ENCODE data around the gene LOC128125822.
"Not testable (repeated sequence)": the region's sequence is repeated elsewhere in the genome, so short reads cannot be mapped to it uniquely, and the experiment has no call there.

The LOC128125822 gene

DNA sequence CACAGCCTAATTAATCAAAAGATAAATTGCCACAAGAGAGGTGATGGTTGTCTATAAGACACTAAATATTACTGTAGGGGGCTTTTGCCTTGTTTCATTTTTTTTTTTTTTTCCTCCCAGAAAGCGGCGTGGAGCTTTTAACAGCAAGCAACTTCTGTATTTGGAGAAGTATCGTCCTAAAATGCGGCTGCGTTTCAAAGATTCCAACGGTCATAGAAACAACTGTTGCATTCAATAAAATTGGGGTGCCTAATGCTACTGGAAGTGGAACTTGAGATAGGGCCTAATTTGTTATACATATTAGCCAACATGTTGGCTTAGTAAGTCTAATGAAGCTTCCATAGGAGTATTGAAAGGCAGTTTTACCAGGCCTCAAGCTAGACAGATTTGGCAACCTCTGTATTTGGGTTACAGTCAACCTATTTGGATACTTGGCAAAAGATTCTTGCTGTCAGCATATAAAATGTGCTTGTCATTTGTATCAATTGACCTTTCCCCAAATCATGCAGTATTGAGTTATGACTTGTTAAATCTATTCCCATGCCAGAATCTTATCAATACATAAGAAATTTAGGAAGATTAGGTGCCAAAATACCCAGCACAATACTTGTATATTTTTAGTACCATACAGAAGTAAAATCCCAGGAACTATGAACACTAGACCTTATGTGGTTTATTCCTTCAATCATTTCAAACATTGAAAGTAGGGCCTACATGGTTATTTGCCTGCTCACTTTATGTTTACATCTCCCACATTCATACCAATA is 7.8 kb downstream of the LOC128125822 start:
- Histone ChIP-seq H3K27ac (ENCODE audit: insufficient read depth, low read length, poor library complexity, severe bottlenecking) (no peak overlapping the region), H3K36me3 (ENCODE audit: control insufficient read depth, insufficient read depth, low read length) (peaks cover 52% of the 10 kb centered on the region), H3K27me3 (replicated peaks; ENCODE audit: control insufficient read depth, insufficient read depth, low read length, poor library complexity, severe bottlenecking) (no peaks in the 10 kb centered on the region), H3K4me1 (ENCODE audit: control insufficient read depth, insufficient read depth, low read length, poor library complexity, severe bottlenecking) (peaks cover under 1% of the 10 kb centered on the region), H3K4me3 (ENCODE audit: insufficient read depth, low read depth, low read length, poor library complexity, severe bottlenecking) (no peak overlapping the region), H3K9me3 (ENCODE audit: control insufficient read depth, low read length) (no peaks in the 10 kb centered on the region)
- no peak for DNase-seq

GRCh38 chr6:63580704-63580961 is 8.4 kb downstream of the LOC128125822 start:
- no peak overlapping the region for H3K27ac ChIP-seq (ENCODE audit: insufficient read depth, low read length, poor library complexity, severe bottlenecking)
- no peak for DNase-seq
- H3K36me3 ChIP-seq (ENCODE audit: control insufficient read depth, insufficient read depth, low read length), result peaks cover 52% of the 10 kb centered on the region
- H3K4me3 ChIP-seq (ENCODE audit: insufficient read depth, low read depth, low read length, poor library complexity, severe bottlenecking), result no peak overlapping the region
- no peaks in the 10 kb centered on the region for H3K9me3 ChIP-seq (ENCODE audit: control insufficient read depth, low read length)
- H3K4me1 ChIP-seq (ENCODE audit: control insufficient read depth, insufficient read depth, low read length, poor library complexity, severe bottlenecking), result no peaks in the 10 kb centered on the region
- no peaks in the 10 kb centered on the region for H3K27me3 ChIP-seq (replicated peaks; ENCODE audit: control insufficient read depth, insufficient read depth, low read length, poor library complexity, severe bottlenecking)

DNA sequence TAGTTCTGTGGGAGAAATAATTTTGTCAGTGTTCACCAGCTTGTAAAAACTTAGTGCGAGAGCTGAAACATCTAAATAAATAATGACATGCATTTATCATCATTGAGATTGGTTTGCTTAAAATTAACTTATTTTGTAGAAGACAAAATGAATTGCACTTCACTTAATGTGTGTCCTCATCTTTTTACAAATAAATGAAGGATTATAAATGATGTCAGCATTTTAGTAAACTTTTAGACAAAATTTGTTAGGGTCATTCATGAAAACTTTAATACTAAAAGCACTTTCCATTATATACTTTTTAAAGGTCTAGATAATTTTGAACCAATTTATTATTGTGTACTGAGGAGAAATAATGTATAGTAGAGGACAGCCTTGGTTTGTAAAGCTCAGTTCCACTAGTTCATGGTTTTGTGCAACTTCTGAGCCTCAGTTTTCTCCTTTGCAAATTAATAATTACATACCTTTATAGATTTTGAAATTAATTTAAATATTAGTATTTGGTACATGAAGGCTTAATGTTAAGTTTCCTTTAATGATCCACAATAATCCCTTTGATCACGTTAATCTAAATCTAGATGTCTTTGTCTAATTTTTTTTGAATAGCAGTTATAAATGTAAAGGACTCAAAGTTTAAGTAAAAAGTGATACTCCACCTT is 9.2 kb downstream of the LOC128125822 start:
- H3K36me3 ChIP-seq (ENCODE audit: control insufficient read depth, insufficient read depth, low read length), result peaks cover 50% of the 10 kb centered on the region
- no peak overlapping the region for H3K4me3 ChIP-seq (ENCODE audit: insufficient read depth, low read depth, low read length, poor library complexity, severe bottlenecking)
- no peaks in the 10 kb centered on the region for H3K4me1 ChIP-seq (ENCODE audit: control insufficient read depth, insufficient read depth, low read length, poor library complexity, severe bottlenecking)
- no peaks in the 10 kb centered on the region for H3K9me3 ChIP-seq (ENCODE audit: control insufficient read depth, low read length)
- no peak overlapping the region for H3K27ac ChIP-seq (ENCODE audit: insufficient read depth, low read length, poor library complexity, severe bottlenecking)
- no peaks in the 10 kb centered on the region for H3K27me3 ChIP-seq (replicated peaks; ENCODE audit: control insufficient read depth, insufficient read depth, low read length, poor library complexity, severe bottlenecking)
- no peak for DNase-seq

DNA sequence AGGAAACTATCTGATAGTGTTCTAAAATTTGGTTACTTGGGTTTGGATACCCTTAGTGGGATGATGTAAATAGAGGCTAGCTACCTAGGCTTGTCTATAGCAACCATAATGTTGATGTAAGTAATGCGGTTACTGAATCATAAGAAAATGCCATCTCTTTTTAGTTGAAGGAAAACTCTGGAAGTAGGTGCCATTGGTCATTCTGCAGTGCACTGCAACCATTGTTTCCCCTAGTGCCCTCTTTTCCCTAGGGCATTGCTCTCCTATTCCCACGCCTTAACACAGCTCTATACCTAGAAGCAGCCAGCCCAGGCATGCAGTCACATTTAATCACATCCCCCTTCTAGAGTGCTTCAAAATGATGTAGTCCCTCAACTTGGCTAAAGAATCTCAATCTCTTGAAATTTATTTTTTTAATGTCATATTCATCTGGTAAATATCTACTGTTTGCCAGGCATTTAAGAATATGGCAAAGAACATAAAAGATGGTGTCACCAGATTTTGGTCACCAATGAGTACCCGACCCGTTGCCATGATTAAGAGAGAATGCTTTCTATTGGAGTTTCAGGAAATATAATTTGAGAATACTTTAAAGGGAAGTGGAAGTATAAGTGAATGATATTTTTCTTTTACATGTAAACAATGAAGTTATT is 10.4 kb downstream of the LOC128125822 start:
- Histone ChIP-seq H3K27ac (ENCODE audit: insufficient read depth, low read length, poor library complexity, severe bottlenecking) (no peak overlapping the region), H3K4me1 (ENCODE audit: control insufficient read depth, insufficient read depth, low read length, poor library complexity, severe bottlenecking) (no peaks in the 10 kb centered on the region), H3K9me3 (ENCODE audit: control insufficient read depth, low read length) (no peaks in the 10 kb centered on the region), H3K36me3 (ENCODE audit: control insufficient read depth, insufficient read depth, low read length) (peaks cover 40% of the 10 kb centered on the region), H3K27me3 (replicated peaks; ENCODE audit: control insufficient read depth, insufficient read depth, low read length, poor library complexity, severe bottlenecking) (no peaks in the 10 kb centered on the region), H3K4me3 (ENCODE audit: insufficient read depth, low read depth, low read length, poor library complexity, severe bottlenecking) (no peak overlapping the region)
- DNase-seq, result no peak

GRCh38 chr6:63584125-63584514 is 11.8 kb downstream of the LOC128125822 start:
- Histone ChIP-seq H3K4me3 (ENCODE audit: insufficient read depth, low read depth, low read length, poor library complexity, severe bottlenecking) (no peak overlapping the region), H3K27ac (ENCODE audit: insufficient read depth, low read length, poor library complexity, severe bottlenecking) (no peak overlapping the region), H3K4me1 (ENCODE audit: control insufficient read depth, insufficient read depth, low read length, poor library complexity, severe bottlenecking) (no peaks in the 10 kb centered on the region), H3K36me3 (ENCODE audit: control insufficient read depth, insufficient read depth, low read length) (peaks cover 27% of the 10 kb centered on the region), H3K9me3 (ENCODE audit: control insufficient read depth, low read length) (no peaks in the 10 kb centered on the region), H3K27me3 (replicated peaks; ENCODE audit: control insufficient read depth, insufficient read depth, low read length, poor library complexity, severe bottlenecking) (no peaks in the 10 kb centered on the region)
- no peak for DNase-seq

- no peaks in the 10 kb centered on the region for H3K4me1 ChIP-seq (ENCODE audit: control insufficient read depth, insufficient read depth, low read length, poor library complexity, severe bottlenecking)
- no peak for DNase-seq
- no peaks in the 10 kb centered on the region for H3K27me3 ChIP-seq (replicated peaks; ENCODE audit: control insufficient read depth, insufficient read depth, low read length, poor library complexity, severe bottlenecking)
- H3K4me3 ChIP-seq (ENCODE audit: insufficient read depth, low read depth, low read length, poor library complexity, severe bottlenecking), result no peak overlapping the region
- H3K36me3 ChIP-seq (ENCODE audit: control insufficient read depth, insufficient read depth, low read length), result peaks cover 22% of the 10 kb centered on the region
- no peak overlapping the region for H3K27ac ChIP-seq (ENCODE audit: insufficient read depth, low read length, poor library complexity, severe bottlenecking)
- no peaks in the 10 kb centered on the region for H3K9me3 ChIP-seq (ENCODE audit: control insufficient read depth, low read length)
These were observed 12.3 kb downstream of the LOC128125822 start for GRCh38 chr6:63584566-63584965.

GRCh38 chr6:63585652-63586051 is 13.4 kb downstream of the LOC128125822 start:
- not testable (repeated sequence) for H3K4me1 ChIP-seq (ENCODE audit: control insufficient read depth, insufficient read depth, low read length, poor library complexity, severe bottlenecking)

GRCh38 chr6:63589952-63590411 is 17.7 kb downstream of the LOC128125822 start:
- Histone ChIP-seq H3K4me1 (ENCODE audit: control insufficient read depth, insufficient read depth, low read length, poor library complexity, severe bottlenecking) (no peaks in the 10 kb centered on the region), H3K27me3 (replicated peaks; ENCODE audit: control insufficient read depth, insufficient read depth, low read length, poor library complexity, severe bottlenecking) (no peaks in the 10 kb centered on the region), H3K27ac (ENCODE audit: insufficient read depth, low read length, poor library complexity, severe bottlenecking) (no peak overlapping the region), H3K36me3 (ENCODE audit: control insufficient read depth, insufficient read depth, low read length) (no peaks in the 10 kb centered on the region), H3K9me3 (ENCODE audit: control insufficient read depth, low read length) (no peaks in the 10 kb centered on the region), H3K4me3 (ENCODE audit: insufficient read depth, low read depth, low read length, poor library complexity, severe bottlenecking) (no peak overlapping the region)
- DNase-seq, result no peak

More at GRCh38 chr6:63585652-63586051, 13.4 kb downstream of the LOC128125822 start:
- H3K9me3 ChIP-seq (ENCODE audit: control insufficient read depth, low read length); H3K27ac ChIP-seq (ENCODE audit: insufficient read depth, low read length, poor library complexity, severe bottlenecking); DNase-seq; H3K27me3 ChIP-seq (replicated peaks; ENCODE audit: control insufficient read depth, insufficient read depth, low read length, poor library complexity, severe bottlenecking); H3K4me3 ChIP-seq (ENCODE audit: insufficient read depth, low read depth, low read length, poor library complexity, severe bottlenecking): not testable (repeated sequence)
- H3K36me3 ChIP-seq (ENCODE audit: control insufficient read depth, insufficient read depth, low read length), result peaks cover 11% of the 10 kb centered on the region

DNA sequence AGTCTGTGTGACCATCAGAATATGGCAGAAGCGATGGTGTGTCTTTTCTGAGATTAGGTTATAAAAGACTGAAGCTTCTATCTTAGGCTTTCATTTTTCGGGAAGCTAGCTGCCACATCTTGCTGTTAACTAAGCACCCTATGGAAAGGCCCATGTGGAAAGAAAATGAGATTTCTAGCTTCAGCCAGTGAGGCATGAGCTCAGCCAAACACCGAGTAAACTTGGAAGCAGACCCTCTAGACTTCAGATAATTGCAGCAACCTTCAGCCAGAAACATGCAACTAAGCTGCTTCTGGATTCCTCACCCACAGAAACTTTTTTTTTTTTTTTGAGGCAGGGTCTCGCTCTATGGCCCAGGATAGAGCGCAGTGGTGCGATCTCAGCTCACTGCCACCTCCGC is 20.6 kb downstream of the LOC128125822 start:
- no peak for DNase-seq
- Histone ChIP-seq H3K27ac (ENCODE audit: insufficient read depth, low read length, poor library complexity, severe bottlenecking) (no peak overlapping the region), H3K4me3 (ENCODE audit: insufficient read depth, low read depth, low read length, poor library complexity, severe bottlenecking) (no peak overlapping the region), H3K9me3 (ENCODE audit: control insufficient read depth, low read length) (no peaks in the 10 kb centered on the region), H3K27me3 (replicated peaks; ENCODE audit: control insufficient read depth, insufficient read depth, low read length, poor library complexity, severe bottlenecking) (no peaks in the 10 kb centered on the region), H3K36me3 (ENCODE audit: control insufficient read depth, insufficient read depth, low read length) (no peaks in the 10 kb centered on the region), H3K4me1 (ENCODE audit: control insufficient read depth, insufficient read depth, low read length, poor library complexity, severe bottlenecking) (no peaks in the 10 kb centered on the region)
